Measurements from ENCODE around the gene FADS2.
"Not testable (repeated sequence)": the region's sequence is repeated elsewhere in the genome, so short reads cannot be mapped to it uniquely, and the experiment has no call there.

Gene FADS2

DNA sequence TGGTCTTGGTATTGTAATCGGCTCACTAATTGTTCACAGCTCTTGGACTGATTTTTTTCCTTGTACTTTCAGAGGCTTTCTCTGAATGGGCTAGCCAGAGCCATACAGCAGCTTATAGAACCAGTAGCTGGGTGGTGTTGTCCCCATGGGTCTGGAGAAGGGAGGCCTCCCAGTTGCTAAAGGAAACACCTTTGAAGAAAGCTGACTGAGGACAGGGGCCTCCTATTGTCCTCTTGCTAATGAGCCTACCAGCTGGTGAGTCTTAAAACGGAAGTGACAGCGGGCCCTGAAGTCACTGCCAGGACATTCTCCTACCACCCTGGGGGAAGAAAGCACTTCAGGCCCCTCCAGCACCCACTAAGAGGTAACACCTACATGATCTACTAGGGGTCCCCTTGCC, 53.3 kb downstream of the FADS2 start:
- H3K27ac ChIP-seq (replicated peaks), result no peak overlapping the region
- no peak for DNase-seq (ENCODE audit: low read depth in 1 of 2, low spot score in 1 of 2)
- H3K27me3 ChIP-seq (ENCODE audit: insufficient read depth, poor library complexity, severe bottlenecking), result no peaks in the 10 kb centered on the region
- H3K4me3 ChIP-seq (replicated peaks; ENCODE audit: insufficient read depth, low read length), result no peak overlapping the region
- TF ChIP-seq, protein P1, sequence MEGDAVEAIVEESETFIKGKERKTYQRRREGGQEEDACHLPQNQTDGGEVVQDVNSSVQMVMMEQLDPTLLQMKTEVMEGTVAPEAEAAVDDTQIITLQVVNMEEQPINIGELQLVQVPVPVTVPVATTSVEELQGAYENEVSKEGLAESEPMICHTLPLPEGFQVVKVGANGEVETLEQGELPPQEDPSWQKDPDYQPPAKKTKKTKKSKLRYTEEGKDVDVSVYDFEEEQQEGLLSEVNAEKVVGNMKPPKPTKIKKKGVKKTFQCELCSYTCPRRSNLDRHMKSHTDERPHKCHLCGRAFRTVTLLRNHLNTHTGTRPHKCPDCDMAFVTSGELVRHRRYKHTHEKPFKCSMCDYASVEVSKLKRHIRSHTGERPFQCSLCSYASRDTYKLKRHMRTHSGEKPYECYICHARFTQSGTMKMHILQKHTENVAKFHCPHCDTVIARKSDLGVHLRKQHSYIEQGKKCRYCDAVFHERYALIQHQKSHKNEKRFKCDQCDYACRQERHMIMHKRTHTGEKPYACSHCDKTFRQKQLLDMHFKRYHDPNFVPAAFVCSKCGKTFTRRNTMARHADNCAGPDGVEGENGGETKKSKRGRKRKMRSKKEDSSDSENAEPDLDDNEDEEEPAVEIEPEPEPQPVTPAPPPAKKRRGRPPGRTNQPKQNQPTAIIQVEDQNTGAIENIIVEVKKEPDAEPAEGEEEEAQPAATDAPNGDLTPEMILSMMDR (IDR thresholded peaks at IDR 0.05; ENCODE audit: insufficient read depth, low read length), result no peak
- TF ChIP-seq SPI1 (IDR thresholded peaks at IDR 0.05; ENCODE audit: borderline replicate concordance, low read depth), result peak; percentile 22; the same call in 1 of the 2 replicates

DNA sequence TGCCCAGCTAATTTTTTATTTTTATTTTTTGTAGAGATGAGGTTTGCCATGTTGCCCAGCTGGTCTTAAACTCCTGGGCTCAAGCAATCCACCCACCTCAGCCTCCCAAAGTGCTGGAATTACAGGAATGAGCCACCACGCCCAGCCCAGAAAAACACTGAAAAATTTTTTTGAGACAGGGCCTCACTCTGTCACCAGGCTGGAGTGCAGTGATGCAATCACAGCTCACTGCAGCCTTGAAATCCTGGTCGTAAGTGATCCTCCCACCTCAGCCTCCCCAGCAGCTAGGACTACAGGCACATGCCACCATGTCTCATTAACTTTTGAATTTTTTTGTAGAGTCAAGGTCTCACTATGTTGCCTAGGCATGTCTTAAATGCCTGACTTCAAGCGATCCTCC, 54.2 kb downstream of the FADS2 start:
- not testable (repeated sequence) for H3K27me3 ChIP-seq (ENCODE audit: insufficient read depth, poor library complexity, severe bottlenecking); DNase-seq (ENCODE audit: low read depth in 1 of 2, low spot score in 1 of 2); H3K27ac ChIP-seq (replicated peaks); H3K4me3 ChIP-seq (replicated peaks; ENCODE audit: insufficient read depth, low read length)

DNA sequence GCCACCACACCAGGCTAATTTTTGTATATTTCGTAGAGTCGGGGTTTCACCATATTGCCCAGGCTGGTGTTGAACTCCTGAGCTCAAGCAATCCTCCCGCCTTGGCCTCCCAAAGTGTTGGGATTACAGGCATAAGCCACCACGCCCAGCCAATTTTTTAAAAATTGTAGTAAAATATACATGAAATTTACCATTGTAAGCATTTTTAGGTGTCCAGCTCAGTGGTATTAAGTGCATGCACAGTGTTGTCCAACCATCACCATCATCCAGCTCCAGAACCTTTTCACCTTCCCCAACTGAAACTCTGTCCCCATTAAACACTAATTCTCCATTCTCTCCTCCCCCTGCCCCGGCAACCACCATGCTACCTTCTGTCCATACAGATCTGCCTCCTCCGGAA, 54.8 kb downstream of the FADS2 start:
- no peak for DNase-seq (ENCODE audit: low read depth in 1 of 2, low spot score in 1 of 2)
- Histone ChIP-seq H3K4me3 (replicated peaks; ENCODE audit: insufficient read depth, low read length) (no peak overlapping the region), H3K27ac (replicated peaks) (no peak overlapping the region), H3K27me3 (ENCODE audit: insufficient read depth, poor library complexity, severe bottlenecking) (no peaks in the 10 kb centered on the region)
- TF ChIP-seq GABPA (IDR thresholded peaks at IDR 0.05; ENCODE audit: low read depth) (no peak), SPI1 (IDR thresholded peaks at IDR 0.05; ENCODE audit: borderline replicate concordance, low read depth) (no peak), POLR2AphosphoS5 (IDR thresholded peaks at IDR 0.05; ENCODE audit: low read depth) (no peak), REST (IDR thresholded peaks at IDR 0.05; ENCODE audit: insufficient replicate concordance, low read depth) (no peak)
- TF ChIP-seq, protein P1 (IDR thresholded peaks at IDR 0.05; ENCODE audit: insufficient read depth, low read length), result no peak

- Histone ChIP-seq H3K27me3 (ENCODE audit: insufficient read depth, poor library complexity, severe bottlenecking) (no peaks in the 10 kb centered on the region), H3K4me3 (replicated peaks; ENCODE audit: insufficient read depth, low read length) (no peak overlapping the region), H3K27ac (replicated peaks) (no peak overlapping the region)
- TF ChIP-seq SPI1 (IDR thresholded peaks at IDR 0.05; ENCODE audit: borderline replicate concordance, low read depth), result no peak
- TF ChIP-seq, protein P1 (IDR thresholded peaks at IDR 0.05; ENCODE audit: insufficient read depth, low read length), result no peak
- no peak for TF ChIP-seq REST (IDR thresholded peaks at IDR 0.05; ENCODE audit: insufficient replicate concordance, low read depth)
- TF ChIP-seq POLR2AphosphoS5 (IDR thresholded peaks at IDR 0.05; ENCODE audit: low read depth), result no peak
- no peak for TF ChIP-seq GABPA (IDR thresholded peaks at IDR 0.05; ENCODE audit: low read depth)
- no peak for DNase-seq (ENCODE audit: low read depth in 1 of 2, low spot score in 1 of 2)
Measured at GRCh38 chr11:61883327-61883726, 55.2 kb downstream of the FADS2 start.
